A673 (cell line): ENCODE measurements around the gene TBC1D16.

Experiments used
- EZH2 ChIP-seq: fragments of 200-600 bp; sonication (generic); IDR thresholded peaks from 2 replicates; pipeline ENCODE4 v1.6.1; 2017; ENCODE audit warnings: borderline replicate concordance, low read depth, mild to moderate bottlenecking, mixed read lengths, antibody characterized with exemption, low read length; ENCODE audit not compliant: poor library complexity, severe bottlenecking
- TF ChIP-seq, protein P1 (sequence below): fragments of 300-800, 200-600 bp; sonication (generic); conservative IDR thresholded peaks from 2 replicates; pipeline ENCODE4 v1.5.1; 2017; ENCODE audit warnings: low read depth, mild to moderate bottlenecking, antibody characterized with exemption, low read length, moderate library complexity, mixed read lengths

- TF ChIP-seq, protein P1, sequence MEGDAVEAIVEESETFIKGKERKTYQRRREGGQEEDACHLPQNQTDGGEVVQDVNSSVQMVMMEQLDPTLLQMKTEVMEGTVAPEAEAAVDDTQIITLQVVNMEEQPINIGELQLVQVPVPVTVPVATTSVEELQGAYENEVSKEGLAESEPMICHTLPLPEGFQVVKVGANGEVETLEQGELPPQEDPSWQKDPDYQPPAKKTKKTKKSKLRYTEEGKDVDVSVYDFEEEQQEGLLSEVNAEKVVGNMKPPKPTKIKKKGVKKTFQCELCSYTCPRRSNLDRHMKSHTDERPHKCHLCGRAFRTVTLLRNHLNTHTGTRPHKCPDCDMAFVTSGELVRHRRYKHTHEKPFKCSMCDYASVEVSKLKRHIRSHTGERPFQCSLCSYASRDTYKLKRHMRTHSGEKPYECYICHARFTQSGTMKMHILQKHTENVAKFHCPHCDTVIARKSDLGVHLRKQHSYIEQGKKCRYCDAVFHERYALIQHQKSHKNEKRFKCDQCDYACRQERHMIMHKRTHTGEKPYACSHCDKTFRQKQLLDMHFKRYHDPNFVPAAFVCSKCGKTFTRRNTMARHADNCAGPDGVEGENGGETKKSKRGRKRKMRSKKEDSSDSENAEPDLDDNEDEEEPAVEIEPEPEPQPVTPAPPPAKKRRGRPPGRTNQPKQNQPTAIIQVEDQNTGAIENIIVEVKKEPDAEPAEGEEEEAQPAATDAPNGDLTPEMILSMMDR = no peak
- TF ChIP-seq EZH2 = no peak
Measured at GRCh38 chr17:80050706-80051105, 15.0 kb upstream of the TBC1D16 start.
